Calu3 (cell line): Measurements from ENCODE around the gene POM121C. TPM values are rescaled to one million over a fixed set of nuclear protein-coding genes. Genes with fewer than 3 reads are reported as not detected.
"Not testable (repeated sequence)": the region's sequence is repeated elsewhere in the genome, so short reads cannot be mapped to it uniquely, and the experiment has no call there.

Source experiments
- BruUV-seq: library from RNA; stranded (reverse); fragments of 400-500 nt; replicated peaks from 2 replicates; lab custom pipeline; 2021; lab: Mats Ljungman, UMichigan
- CTCF ChIA-PET: fragments of 300-600 bp; sonication (Branson Sonifier 250); formaldehyde crosslinking; loops from one replicate; lab custom pipeline; 2022; ENCODE audit warnings: antibody characterized with exemption; lab: Charles Lee
- DNase-seq: peaks from one replicate; pipeline ENCODE4 v3.0.0; 2022
- H3K27ac Mint-ChIP-seq: one replicate; pipeline ENCODE4 v1.8.0; 2022; ENCODE audit warnings: mixed read lengths; ENCODE audit not compliant: unreplicated experiment
- H3K27me3 Mint-ChIP-seq: one replicate; pipeline ENCODE4 v1.8.0; 2022; ENCODE audit warnings: mixed read lengths; ENCODE audit not compliant: unreplicated experiment
- H3K36me3 Mint-ChIP-seq: one replicate; pipeline ENCODE4 v1.8.0; 2022; ENCODE audit warnings: mild to moderate bottlenecking, moderate library complexity, mixed read lengths; ENCODE audit not compliant: insufficient read depth, unreplicated experiment
- H3K4me1 Mint-ChIP-seq: one replicate; pipeline ENCODE4 v1.8.0; 2022; ENCODE audit warnings: mild to moderate bottlenecking, low read depth, mixed read lengths; ENCODE audit not compliant: unreplicated experiment
- H3K4me3 Mint-ChIP-seq: one replicate; pipeline ENCODE4 v1.8.0; 2022; ENCODE audit warnings: mild to moderate bottlenecking, low read depth, moderate library complexity, mixed read lengths; ENCODE audit not compliant: unreplicated experiment
- H3K9me3 Mint-ChIP-seq: one replicate; pipeline ENCODE4 v1.8.0; 2022; ENCODE audit warnings: low read depth, mixed read lengths; ENCODE audit not compliant: unreplicated experiment
- intact Hi-C: fragments of 100-400 bp; cut with micrococcal nuclease; formaldehyde crosslinking; loops from one replicate; pipeline ENCODE4 v1.10.0; 2022; ENCODE audit not compliant: unreplicated experiment
- total RNA-seq: library from RNA; stranded (reverse); gene quantifications from 2 replicates; pipeline ENCODE4 v1.2.3, GENCODE V29; 2022

POM121C gene
- total RNA-seq, 1 experiment from 2014 or later: 33.7 TPM

DNA sequence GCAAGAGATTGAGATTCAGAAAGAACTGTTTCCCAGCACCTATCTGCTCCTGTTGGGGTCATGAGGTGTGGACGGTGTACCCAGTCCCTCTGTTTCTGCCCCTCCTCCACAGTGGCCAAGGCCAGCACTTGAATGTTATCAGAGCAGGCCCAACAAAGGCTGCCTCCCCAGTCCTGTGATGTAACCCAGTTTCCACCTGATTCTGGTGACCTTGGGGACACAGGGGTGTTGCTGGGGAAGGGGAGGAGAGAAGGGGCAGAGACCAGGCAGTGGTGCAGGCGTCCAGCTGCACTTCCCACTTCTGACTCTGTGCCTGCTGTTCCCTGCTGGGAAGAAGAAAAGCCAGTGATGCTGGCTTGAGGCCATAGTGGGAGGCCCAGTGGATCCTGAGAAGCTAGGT, 88.2 kb downstream of the POM121C start:
- DNase-seq, intact Hi-C loops, H3K36me3 Mint-ChIP-seq, CTCF ChIA-PET, H3K4me1 Mint-ChIP-seq, BruUV-seq, H3K4me3 Mint-ChIP-seq, H3K27me3 Mint-ChIP-seq, H3K9me3 Mint-ChIP-seq, H3K27ac Mint-ChIP-seq: not testable (repeated sequence)

- H3K9me3 Mint-ChIP-seq, H3K27me3 Mint-ChIP-seq, H3K36me3 Mint-ChIP-seq, H3K4me3 Mint-ChIP-seq, H3K4me1 Mint-ChIP-seq, H3K27ac Mint-ChIP-seq, DNase-seq, BruUV-seq, intact Hi-C loops, CTCF ChIA-PET: not testable (repeated sequence)
Measured at GRCh38 chr7:75395329-75395728, 90.8 kb downstream of the POM121C start, which contains the start of gene TRIM73. TRIM73 (plus strand) TSS chr7:75395629; CDS start chr7:75398934, 3,305 bp downstream.

- H3K4me1 Mint-ChIP-seq, H3K27ac Mint-ChIP-seq, CTCF ChIA-PET, H3K27me3 Mint-ChIP-seq, DNase-seq, H3K4me3 Mint-ChIP-seq, H3K36me3 Mint-ChIP-seq, H3K9me3 Mint-ChIP-seq, intact Hi-C loops: not testable (repeated sequence)
- TSS peak; percentile 13 for BruUV-seq
Measured at GRCh38 chr7:75393194-75393593, 92.9 kb downstream of the POM121C start.

DNA sequence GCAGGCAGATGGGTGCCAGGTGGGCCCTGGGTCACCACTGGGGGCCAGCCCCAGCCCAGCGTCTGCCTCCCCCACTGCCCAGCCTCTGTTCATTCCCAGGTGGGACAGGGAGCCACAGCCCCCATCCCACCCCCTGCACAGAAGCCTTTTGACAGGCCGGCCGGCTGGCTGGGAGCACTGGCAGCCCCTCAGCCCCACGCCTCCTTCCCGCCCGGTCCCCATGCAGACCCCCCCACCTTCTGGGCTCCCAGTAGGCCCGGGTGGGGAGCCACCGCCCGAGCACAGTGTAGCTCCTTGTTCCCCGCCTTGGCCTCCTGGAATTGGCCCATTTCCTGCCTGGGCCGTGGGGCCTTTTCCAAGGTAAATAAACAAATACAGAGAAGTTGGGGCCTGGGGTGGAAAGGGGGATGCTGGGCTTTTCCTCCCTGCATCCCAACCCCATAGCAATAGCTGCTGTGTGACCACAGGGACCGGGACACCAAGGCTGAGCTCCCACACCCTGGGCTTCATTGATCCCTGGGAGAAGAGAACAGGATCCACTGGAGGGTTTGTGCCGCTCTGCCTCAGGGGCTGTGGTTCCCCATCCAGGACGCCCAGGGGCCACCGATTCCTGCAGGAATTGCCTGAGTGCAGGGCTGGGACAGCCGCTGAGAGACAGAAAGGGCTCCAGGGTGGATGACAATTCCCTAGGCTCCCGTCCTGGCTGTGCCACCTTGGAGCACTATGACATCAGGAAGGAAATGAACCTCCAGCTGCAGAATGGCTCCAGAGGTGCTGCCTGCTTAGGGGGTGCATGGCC, 111.4 kb downstream of the POM121C start:
- BruUV-seq, H3K9me3 Mint-ChIP-seq, H3K36me3 Mint-ChIP-seq, H3K4me3 Mint-ChIP-seq, intact Hi-C loops, H3K27ac Mint-ChIP-seq, H3K4me1 Mint-ChIP-seq, H3K27me3 Mint-ChIP-seq, DNase-seq, CTCF ChIA-PET: not testable (repeated sequence)

GRCh38 chr7:75374144-75374518, 112.0 kb downstream of the POM121C start:
- H3K9me3 Mint-ChIP-seq, BruUV-seq, CTCF ChIA-PET, H3K4me1 Mint-ChIP-seq, H3K27me3 Mint-ChIP-seq, DNase-seq, H3K27ac Mint-ChIP-seq, H3K4me3 Mint-ChIP-seq, intact Hi-C loops, H3K36me3 Mint-ChIP-seq: not testable (repeated sequence)

DNA sequence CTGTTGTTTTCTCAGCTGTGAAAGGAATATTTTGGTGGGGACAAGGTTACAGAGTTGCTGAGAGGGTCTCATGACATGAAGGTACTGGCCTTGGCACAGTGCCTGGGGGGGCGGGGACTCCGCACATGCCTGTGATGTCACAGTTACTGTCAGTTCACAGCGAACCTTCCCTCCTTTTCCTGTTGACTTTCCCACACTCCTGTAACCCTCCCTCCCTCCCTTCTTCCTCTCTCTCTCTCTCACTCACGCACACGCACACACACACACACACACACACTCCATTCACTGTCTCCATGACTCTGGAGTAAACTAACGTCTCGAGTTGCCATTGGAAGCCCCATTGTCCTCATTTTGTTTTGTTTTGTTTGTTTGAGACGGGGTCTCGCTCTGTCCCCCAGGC, 118.8 kb downstream of the POM121C start:
- H3K4me1 Mint-ChIP-seq, BruUV-seq, H3K27me3 Mint-ChIP-seq, CTCF ChIA-PET, H3K9me3 Mint-ChIP-seq, H3K4me3 Mint-ChIP-seq, H3K36me3 Mint-ChIP-seq, intact Hi-C loops, DNase-seq, H3K27ac Mint-ChIP-seq: not testable (repeated sequence)

Other genes starting within 250 kb of the POM121C start
- gene TRIM73, start 90.7 kb downstream of the POM121C start, total RNA-seq: 1.7 and 2.1 TPM in 2 replicates
- gene SPDYE5, start 6.0 kb upstream of the POM121C start, total RNA-seq: not detected in 2 replicates